Peyer's patch (tissue), 4 donors: ENCODE data around the gene GPC6. TPM values are rescaled to one million over a fixed set of nuclear protein-coding genes. Genes with fewer than 3 reads are reported as not detected.

Experiments used
- DNase-seq, 3 donors: peaks; one replicate each; pipeline ENCODE4 v3.0.0-alpha.2; 2017 to 2019
- H3K27ac ChIP-seq, 4 donors: fragments of 200-600 bp; sonication (generic); one replicate each; pipeline ENCODE4 v1.5.1; 2016 to 2019
- H3K27me3 ChIP-seq, 2 donors: fragments of 200-600 bp; sonication (generic); one replicate each; pipeline ENCODE4 v1.5.1; 2019
- H3K36me3 ChIP-seq, 3 donors: fragments of 200-600 bp; sonication (generic); one replicate each; pipeline ENCODE4 v1.5.1; 2016 to 2019
- H3K4me1 ChIP-seq, 4 donors: fragments of 200-600 bp; sonication (generic); one replicate each; pipeline ENCODE4 v1.5.1; 2016 to 2019
- H3K4me3 ChIP-seq, 4 donors: fragments of 200-600 bp; sonication (generic); 1 replicate in 3 of 4; 2 replicates in 1 of 4; pipeline ENCODE4 v1.5.1; 2016 to 2019; ENCODE audit warnings: mild to moderate bottlenecking in 1 of 4
- H3K9me3 ChIP-seq, 4 donors: fragments of 200-600 bp; sonication (generic); one replicate each; pipeline ENCODE4 v1.5.1; 2016 to 2019; ENCODE audit warnings: mild to moderate bottlenecking in 1 of 4
- POLR2A ChIP-seq, 2 donors: fragments of 450-650 bp; IDR thresholded peaks; one replicate each; pipeline ENCODE4 v1.5.1; 2017; ENCODE audit warnings: antibody characterized with exemption in 2 of 2, mild to moderate bottlenecking in 2 of 2, moderate library complexity in 2 of 2
- total RNA-seq, 4 donors: library from RNA; depleted of rRNA; stranded (reverse); fragments of >200 nt; gene quantifications; one replicate each; pipeline ENCODE4 v1.1.0, GENCODE V29; 2016
- TF ChIP-seq, protein P1 (sequence below), 6 experiments: fragments of 450-650 bp in 4 of 6; fragments of 200-600 bp in 2 of 6; sonication (generic) in 1 of 6; IDR thresholded peaks; one replicate each; pipeline ENCODE4 v1.5.1; 2017 to 2019; ENCODE audit warnings: antibody characterized with exemption in 6 of 6, mild to moderate bottlenecking in 3 of 6, moderate library complexity in 1 of 6

Gene GPC6
- total RNA-seq, 4 donors from 2014 or later: 1.6 to 13.2 (median 2.6) TPM

- Histone ChIP-seq H3K36me3 (no peaks in the 10 kb centered on the region), H3K27ac (no peak overlapping the region)
Measured at GRCh38 chr13:93744033-93744432, 517.4 kb downstream of the GPC6 start.

GRCh38 chr13:93744886-93745285 lies 518.3 kb downstream of the GPC6 start:
- no peak overlapping the region for H3K27ac ChIP-seq
- no peaks in the 10 kb centered on the region for H3K4me1 ChIP-seq
- TF ChIP-seq, protein P1, sequence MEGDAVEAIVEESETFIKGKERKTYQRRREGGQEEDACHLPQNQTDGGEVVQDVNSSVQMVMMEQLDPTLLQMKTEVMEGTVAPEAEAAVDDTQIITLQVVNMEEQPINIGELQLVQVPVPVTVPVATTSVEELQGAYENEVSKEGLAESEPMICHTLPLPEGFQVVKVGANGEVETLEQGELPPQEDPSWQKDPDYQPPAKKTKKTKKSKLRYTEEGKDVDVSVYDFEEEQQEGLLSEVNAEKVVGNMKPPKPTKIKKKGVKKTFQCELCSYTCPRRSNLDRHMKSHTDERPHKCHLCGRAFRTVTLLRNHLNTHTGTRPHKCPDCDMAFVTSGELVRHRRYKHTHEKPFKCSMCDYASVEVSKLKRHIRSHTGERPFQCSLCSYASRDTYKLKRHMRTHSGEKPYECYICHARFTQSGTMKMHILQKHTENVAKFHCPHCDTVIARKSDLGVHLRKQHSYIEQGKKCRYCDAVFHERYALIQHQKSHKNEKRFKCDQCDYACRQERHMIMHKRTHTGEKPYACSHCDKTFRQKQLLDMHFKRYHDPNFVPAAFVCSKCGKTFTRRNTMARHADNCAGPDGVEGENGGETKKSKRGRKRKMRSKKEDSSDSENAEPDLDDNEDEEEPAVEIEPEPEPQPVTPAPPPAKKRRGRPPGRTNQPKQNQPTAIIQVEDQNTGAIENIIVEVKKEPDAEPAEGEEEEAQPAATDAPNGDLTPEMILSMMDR (IDR thresholded peaks at IDR 0.05): no peak
- no peak for TF ChIP-seq POLR2A (IDR thresholded peaks at IDR 0.05)
- H3K9me3 ChIP-seq: no peaks in the 10 kb centered on the region
- H3K4me3 ChIP-seq: no peak overlapping the region
- no peak for DNase-seq
- no peaks in the 10 kb centered on the region for H3K36me3 ChIP-seq
- H3K27me3 ChIP-seq: no peaks in the 10 kb centered on the region

More at GRCh38 chr13:93744033-93744432, 517.4 kb downstream of the GPC6 start:
- Histone ChIP-seq H3K27me3 (no peaks in the 10 kb centered on the region), H3K9me3 (no peaks in the 10 kb centered on the region), H3K4me1 (no peaks in the 10 kb centered on the region), H3K4me3 (no peak overlapping the region)
- TF ChIP-seq POLR2A (IDR thresholded peaks at IDR 0.05): no peak
- TF ChIP-seq, protein P1 (IDR thresholded peaks at IDR 0.05): no peak
- DNase-seq: no peak

GRCh38 chr13:93745884-93746283 lies 519.3 kb downstream of the GPC6 start:
- Histone ChIP-seq H3K36me3 (no peaks in the 10 kb centered on the region), H3K9me3 (no peaks in the 10 kb centered on the region), H3K27me3 (no peaks in the 10 kb centered on the region), H3K4me3 (no peak overlapping the region), H3K4me1 (no peaks in the 10 kb centered on the region), H3K27ac (no peak overlapping the region)
- no peak for DNase-seq
- TF ChIP-seq, protein P1 (IDR thresholded peaks at IDR 0.05): no peak
- no peak for TF ChIP-seq POLR2A (IDR thresholded peaks at IDR 0.05)

GRCh38 chr13:93746589-93746988 lies 520.0 kb downstream of the GPC6 start:
- Histone ChIP-seq H3K27me3 (no peaks in the 10 kb centered on the region), H3K36me3 (no peaks in the 10 kb centered on the region), H3K4me1 (no peaks in the 10 kb centered on the region), H3K4me3 (no peak overlapping the region), H3K27ac (no peak overlapping the region), H3K9me3 (no peaks in the 10 kb centered on the region)
- TF ChIP-seq, protein P1 (IDR thresholded peaks at IDR 0.05): no peak
- TF ChIP-seq POLR2A (IDR thresholded peaks at IDR 0.05): no peak
- no peak for DNase-seq

DNA sequence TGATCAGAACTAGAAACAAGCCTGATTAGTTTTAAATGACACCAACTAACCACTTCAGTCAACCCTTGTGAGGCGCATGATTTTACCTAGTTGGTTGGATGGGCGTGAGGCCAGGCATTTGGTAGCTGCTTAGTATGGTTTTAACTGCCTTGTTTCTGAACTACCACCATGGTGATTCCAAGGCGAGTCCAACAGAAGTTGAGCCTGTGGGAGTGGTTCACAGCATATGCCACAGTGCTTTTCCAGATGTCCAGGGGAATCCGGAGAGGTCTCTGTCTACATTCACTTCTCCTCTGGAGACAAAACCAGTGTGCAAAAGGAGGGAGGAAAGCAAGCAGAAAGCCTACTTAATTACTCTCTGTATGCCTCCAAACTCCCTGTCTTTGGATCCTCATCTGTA lies 524.1 kb downstream of the GPC6 start:
- H3K4me3 ChIP-seq: no peak overlapping the region
- H3K27ac ChIP-seq: no peak overlapping the region
- H3K36me3 ChIP-seq: no peaks in the 10 kb centered on the region
- no peak for TF ChIP-seq POLR2A (IDR thresholded peaks at IDR 0.05)
- TF ChIP-seq, protein P1 (IDR thresholded peaks at IDR 0.05): no peak
- H3K4me1 ChIP-seq: no peaks in the 10 kb centered on the region
- no peaks in the 10 kb centered on the region for H3K27me3 ChIP-seq
- H3K9me3 ChIP-seq: no peaks in the 10 kb centered on the region
- DNase-seq: no peak

DNA sequence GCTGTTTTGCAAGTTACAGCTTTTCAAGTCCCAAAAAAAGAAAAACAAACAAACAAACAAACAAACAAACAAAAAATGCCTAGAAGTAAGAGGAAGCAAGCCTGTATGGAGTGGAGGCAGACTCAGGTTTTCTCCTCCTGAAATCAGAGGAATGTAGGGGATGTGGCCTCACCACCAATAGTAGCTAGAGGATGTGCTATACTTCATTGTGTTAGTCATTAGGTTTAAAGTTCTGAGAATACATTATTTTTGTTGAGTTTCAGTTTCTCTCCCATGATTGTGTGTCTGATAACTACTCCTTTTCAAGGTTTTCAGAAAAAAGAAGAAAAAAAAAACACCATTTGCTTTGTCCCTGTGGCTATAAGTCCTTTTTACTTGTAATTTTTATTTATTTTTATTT lies 524.5 kb downstream of the GPC6 start:
- TF ChIP-seq POLR2A (IDR thresholded peaks at IDR 0.05): no peak
- TF ChIP-seq, protein P1 (IDR thresholded peaks at IDR 0.05): no peak
- Histone ChIP-seq H3K36me3 (no peaks in the 10 kb centered on the region), H3K4me1 (no peaks in the 10 kb centered on the region)

More for the DNA sequence above, 524.5 kb downstream of the GPC6 start:
- DNase-seq: no peak
- no peak overlapping the region for H3K4me3 ChIP-seq
- H3K27me3 ChIP-seq: no peaks in the 10 kb centered on the region
- no peak overlapping the region for H3K27ac ChIP-seq
- no peaks in the 10 kb centered on the region for H3K9me3 ChIP-seq
